Osteoblast (primary cell): ENCODE results near the gene GPRC5D. TPM values are rescaled to one million over a fixed set of nuclear protein-coding genes. Genes with fewer than 3 reads are reported as not detected.
A peak's percentile ranks its signal among the peaks of the same experiment; 100 is the strongest.

ENCODE experiments used
- DNase-seq: peaks from one replicate; pipeline ENCODE4 v3.0.0; 2011; ENCODE audit warnings: low spot score, mixed read lengths; ENCODE audit not compliant: insufficient read length; ENCODE audit errors: missing footprints
- H2AFZ ChIP-seq: 2 replicates; pipeline ENCODE4 v1.6.0; 2011; ENCODE audit warnings: mild to moderate bottlenecking, low read length
- H3K27ac ChIP-seq: 2 replicates; pipeline ENCODE4 v1.5.1; 2011; ENCODE audit warnings: mild to moderate bottlenecking, low read depth, low read length, moderate library complexity
- H3K27me3 ChIP-seq: 2 replicates; pipeline ENCODE4 v1.6.0; 2012; ENCODE audit warnings: mild to moderate bottlenecking, control low read depth, inconsistent platforms, low read length, moderate library complexity; ENCODE audit not compliant: insufficient read depth
- H3K36me3 ChIP-seq: 2 replicates; pipeline ENCODE4 v1.5.1; 2011; ENCODE audit warnings: mild to moderate bottlenecking, low read length, control low read depth, moderate library complexity; ENCODE audit not compliant: insufficient read depth
- H3K4me1 ChIP-seq: 2 replicates; pipeline ENCODE4 v1.5.1; 2011; ENCODE audit warnings: mild to moderate bottlenecking, low read length, control low read depth, moderate library complexity; ENCODE audit not compliant: insufficient read depth
- H3K4me2 ChIP-seq: 2 replicates; pipeline ENCODE4 v1.6.0; 2011; ENCODE audit warnings: mild to moderate bottlenecking, low read length; ENCODE audit not compliant: insufficient read depth
- H3K4me3 ChIP-seq: fragments of 200-600 bp; sonication (generic); 3 replicates; pipeline ENCODE4 v1.5.1; 2012; ENCODE audit warnings: mild to moderate bottlenecking, low read length, inconsistent platforms; ENCODE audit not compliant: insufficient read depth
- H3K79me2 ChIP-seq: 2 replicates; pipeline ENCODE4 v1.6.0; 2012; ENCODE audit warnings: mild to moderate bottlenecking, low read length, control low read depth, inconsistent platforms; ENCODE audit not compliant: insufficient read depth
- H3K9me3 ChIP-seq: 2 replicates; pipeline ENCODE4 v1.5.1; 2011; ENCODE audit warnings: low read depth, low read length, control low read depth
- H4K20me1 ChIP-seq: 2 replicates; pipeline ENCODE4 v1.6.0; 2012; ENCODE audit warnings: mild to moderate bottlenecking, low read length, control low read depth; ENCODE audit not compliant: insufficient read depth
- total RNA-seq: library from RNA; depleted of rRNA; stranded (reverse); fragments of >200 nt; gene quantifications from 2 replicates; pipeline ENCODE4 v1.2.3, GENCODE V29; 2012
- TF ChIP-seq, protein P1 (sequence below): IDR thresholded peaks from 2 replicates; pipeline ENCODE4 v1.5.1; 2011; ENCODE audit warnings: mild to moderate bottlenecking, low read depth, low read length, moderate library complexity; ENCODE audit errors: extremely low read depth

GPRC5D gene
- total RNA-seq, 1 donor = not detected

DNA sequence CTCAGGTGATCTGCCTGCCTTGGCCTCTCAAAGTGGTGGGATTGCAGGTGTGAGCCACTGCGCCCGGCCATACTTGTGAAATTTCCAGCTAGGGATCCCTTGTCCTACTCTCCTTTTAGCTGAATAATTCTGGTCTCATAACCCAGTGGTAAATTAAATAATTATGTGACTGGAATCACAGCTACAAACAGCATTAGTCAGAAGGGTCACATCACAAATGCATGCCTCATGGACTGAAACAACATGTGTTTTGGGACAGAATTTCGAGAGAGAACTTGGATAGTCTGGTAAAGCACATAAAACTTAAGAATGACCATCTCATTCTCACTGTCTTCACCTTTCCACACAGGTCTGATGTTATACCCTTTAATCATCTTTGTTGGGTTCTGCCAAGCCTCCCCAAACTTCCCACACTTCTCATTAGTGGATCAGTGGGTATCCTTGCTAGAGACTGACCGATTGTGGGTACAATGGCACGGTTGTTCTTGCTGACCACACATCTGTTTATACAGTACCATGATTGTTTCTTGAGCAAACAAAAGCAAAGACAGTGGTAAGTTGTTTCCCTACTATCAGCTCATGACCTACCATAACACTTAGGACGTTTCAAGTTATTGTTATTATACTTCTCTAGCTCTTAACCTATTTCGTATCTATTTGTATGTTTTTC is 5.1 kb downstream of the GPRC5D start:
- Histone ChIP-seq H3K4me2 (no peak overlapping the region), H2AFZ (no peak overlapping the region), H3K79me2 (no peaks in the 10 kb centered on the region), H3K4me1 (peaks cover 18% of the 10 kb centered on the region), H3K9me3 (no peaks in the 10 kb centered on the region), H3K4me3 (no peak overlapping the region), H3K36me3 (no peaks in the 10 kb centered on the region), H3K27ac (peak overlapping the region; percentile 13), H3K27me3 (no peaks in the 10 kb centered on the region), H4K20me1 (no peaks in the 10 kb centered on the region)
- TF ChIP-seq, protein P1, sequence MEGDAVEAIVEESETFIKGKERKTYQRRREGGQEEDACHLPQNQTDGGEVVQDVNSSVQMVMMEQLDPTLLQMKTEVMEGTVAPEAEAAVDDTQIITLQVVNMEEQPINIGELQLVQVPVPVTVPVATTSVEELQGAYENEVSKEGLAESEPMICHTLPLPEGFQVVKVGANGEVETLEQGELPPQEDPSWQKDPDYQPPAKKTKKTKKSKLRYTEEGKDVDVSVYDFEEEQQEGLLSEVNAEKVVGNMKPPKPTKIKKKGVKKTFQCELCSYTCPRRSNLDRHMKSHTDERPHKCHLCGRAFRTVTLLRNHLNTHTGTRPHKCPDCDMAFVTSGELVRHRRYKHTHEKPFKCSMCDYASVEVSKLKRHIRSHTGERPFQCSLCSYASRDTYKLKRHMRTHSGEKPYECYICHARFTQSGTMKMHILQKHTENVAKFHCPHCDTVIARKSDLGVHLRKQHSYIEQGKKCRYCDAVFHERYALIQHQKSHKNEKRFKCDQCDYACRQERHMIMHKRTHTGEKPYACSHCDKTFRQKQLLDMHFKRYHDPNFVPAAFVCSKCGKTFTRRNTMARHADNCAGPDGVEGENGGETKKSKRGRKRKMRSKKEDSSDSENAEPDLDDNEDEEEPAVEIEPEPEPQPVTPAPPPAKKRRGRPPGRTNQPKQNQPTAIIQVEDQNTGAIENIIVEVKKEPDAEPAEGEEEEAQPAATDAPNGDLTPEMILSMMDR = no peak
- peak; percentile 38 for DNase-seq

DNA sequence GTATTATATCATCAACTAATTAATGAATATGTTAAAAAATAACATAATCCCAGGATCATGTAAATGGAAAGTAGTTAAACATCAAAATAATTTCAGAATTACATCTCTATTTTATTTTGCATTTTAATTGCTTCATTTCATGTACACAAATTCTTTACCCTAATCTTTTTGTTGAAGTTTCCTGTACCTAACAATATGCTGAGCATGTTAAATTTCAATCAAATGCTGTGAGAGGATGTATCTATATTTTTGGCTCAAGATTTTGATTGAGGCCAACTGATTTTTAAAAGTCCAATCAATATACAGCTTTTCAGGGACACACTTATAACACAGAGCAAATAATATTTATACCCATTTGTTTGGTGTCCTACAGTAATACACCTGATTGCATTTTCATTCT is 6.4 kb downstream of the GPRC5D start:
- Histone ChIP-seq H3K4me2 (no peak overlapping the region), H2AFZ (no peak overlapping the region), H3K4me1 (peaks cover 18% of the 10 kb centered on the region), H3K27ac (no peak overlapping the region), H3K9me3 (no peaks in the 10 kb centered on the region), H3K36me3 (no peaks in the 10 kb centered on the region), H3K27me3 (no peaks in the 10 kb centered on the region), H3K79me2 (no peaks in the 10 kb centered on the region), H4K20me1 (no peaks in the 10 kb centered on the region), H3K4me3 (no peak overlapping the region)
- DNase-seq = no peak
- TF ChIP-seq, protein P1 = no peak

DNA sequence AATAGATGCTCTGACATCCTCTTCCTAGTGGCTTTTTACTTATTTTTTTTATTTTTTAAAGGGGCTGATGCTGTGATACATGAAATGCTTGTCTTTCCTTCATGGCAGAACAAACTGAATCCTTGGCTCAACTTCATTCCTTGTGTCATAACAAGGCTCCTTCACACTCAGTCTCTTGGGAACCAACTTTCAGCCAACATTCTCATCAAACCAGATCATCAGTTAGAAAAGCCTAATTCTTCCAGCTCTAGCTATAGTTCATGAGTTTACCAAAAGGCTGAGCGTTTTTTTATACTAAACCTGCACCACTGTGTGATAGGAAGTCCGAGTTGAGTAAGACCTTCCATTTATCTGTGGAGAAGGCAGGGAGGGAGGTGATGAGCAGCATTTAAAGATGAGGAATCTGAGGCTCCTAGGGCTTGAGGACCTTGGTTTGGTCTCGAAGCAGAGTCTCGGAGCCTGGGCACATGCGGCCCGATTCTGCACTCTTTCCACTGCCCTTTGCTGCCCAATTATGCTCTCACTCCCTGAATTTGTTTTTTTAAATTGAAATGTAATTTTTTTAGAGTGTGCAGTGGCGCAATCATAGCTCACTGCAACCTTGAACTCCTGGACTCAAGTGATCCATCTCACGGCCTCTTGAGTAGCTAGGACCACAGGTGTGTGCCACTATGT is 8.2 kb downstream of the GPRC5D start:
- Histone ChIP-seq H3K79me2 (no peaks in the 10 kb centered on the region), H2AFZ (no peak overlapping the region), H3K4me2 (no peak overlapping the region), H3K27ac (peak overlapping the region; percentile 53), H3K36me3 (no peaks in the 10 kb centered on the region), H4K20me1 (no peaks in the 10 kb centered on the region), H3K27me3 (no peaks in the 10 kb centered on the region), H3K9me3 (no peaks in the 10 kb centered on the region), H3K4me1 (peaks cover 18% of the 10 kb centered on the region), H3K4me3 (no peak overlapping the region)
- peak; percentile 88 for DNase-seq
- TF ChIP-seq, protein P1 = no peak

DNA sequence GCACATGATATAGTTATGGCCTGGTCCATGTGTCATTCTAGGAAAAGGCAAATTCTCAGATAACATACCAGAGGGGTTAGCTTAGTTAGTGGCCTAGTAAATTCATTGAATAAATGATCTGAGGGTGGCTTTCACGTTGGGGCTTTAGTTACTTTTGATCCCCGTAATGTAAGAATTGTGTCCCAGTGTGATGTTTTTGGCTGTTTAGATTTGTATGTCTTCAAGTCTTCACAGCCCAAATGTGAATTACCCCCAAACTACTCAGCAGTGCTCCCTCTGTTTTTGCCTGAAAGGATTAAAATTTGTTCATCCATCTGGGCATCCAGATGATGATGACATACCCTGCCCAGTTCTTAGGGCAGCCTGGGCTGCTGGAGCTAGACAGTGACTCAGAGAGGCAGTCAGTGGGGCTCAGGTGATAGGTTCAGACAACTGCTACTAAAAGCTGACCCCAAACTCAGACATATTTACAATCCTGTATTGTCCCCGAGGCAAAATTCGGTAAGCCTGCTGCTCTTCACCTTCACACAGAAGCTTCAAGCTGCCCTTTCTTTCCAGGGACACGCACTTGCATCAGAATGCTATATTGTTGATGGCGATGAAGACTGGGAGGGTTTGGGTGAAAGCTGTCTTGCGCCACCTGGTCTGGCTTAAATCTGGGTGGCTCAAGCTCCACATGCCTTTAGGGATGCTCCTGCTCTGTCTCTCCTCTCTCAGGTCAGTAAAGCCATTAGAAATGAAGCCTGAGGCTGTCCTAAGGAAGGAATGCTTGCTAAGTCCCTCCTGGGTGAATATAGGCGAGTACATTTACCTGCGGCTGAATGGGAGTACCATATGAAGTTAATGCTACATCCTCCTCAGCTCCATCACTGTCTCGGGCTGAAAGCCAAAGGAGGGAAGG is 10.3 kb downstream of the GPRC5D start:
- Histone ChIP-seq H4K20me1 (no peaks in the 10 kb centered on the region), H3K9me3 (no peaks in the 10 kb centered on the region), H3K4me1 (peaks cover 14% of the 10 kb centered on the region), H3K27me3 (no peaks in the 10 kb centered on the region), H3K27ac (no peak overlapping the region), H3K4me2 (no peak overlapping the region), H3K36me3 (no peaks in the 10 kb centered on the region), H3K79me2 (no peaks in the 10 kb centered on the region), H3K4me3 (no peak overlapping the region), H2AFZ (no peak overlapping the region)
- DNase-seq = peak; percentile 25
- TF ChIP-seq, protein P1 = no peak
